ENCODE data around the gene SPA17.

SPA17 gene

GRCh38 chr11:124717421-124717785 is 43.7 kb downstream of the SPA17 start:
- in situ Hi-C loops (cut with HindIII; ENCODE audit: low pct_ligation_motif_present, low pct_unique_long_range_greater_than_20kb, low sequenced_read_pairs) = no loop called here
- peak; percentile 4 for DNase-seq

- in situ Hi-C loops (cut with HindIII; ENCODE audit: low pct_ligation_motif_present, low pct_unique_long_range_greater_than_20kb, low sequenced_read_pairs) = no loop called here
- DNase-seq = peak; percentile 25
Observed at GRCh38 chr11:124717786-124718651, 44.3 kb downstream of the SPA17 start.

GRCh38 chr11:124718801-124719200 is 45.1 kb downstream of the SPA17 start:
- in situ Hi-C loops (cut with HindIII; ENCODE audit: low pct_ligation_motif_present, low pct_unique_long_range_greater_than_20kb, low sequenced_read_pairs) = no loop called here
- no peak for DNase-seq

GRCh38 chr11:124719534-124719933 is 45.8 kb downstream of the SPA17 start:
- DNase-seq = no peak
- in situ Hi-C loops (cut with HindIII; ENCODE audit: low pct_ligation_motif_present, low pct_unique_long_range_greater_than_20kb, low sequenced_read_pairs) = no loop called here

- in situ Hi-C loops (cut with HindIII; ENCODE audit: low pct_ligation_motif_present, low pct_unique_long_range_greater_than_20kb, low sequenced_read_pairs) = no loop called here
- DNase-seq = no peak
Observed at GRCh38 chr11:124722176-124722575, 48.5 kb downstream of the SPA17 start.

- DNase-seq = no peak
- in situ Hi-C loops (cut with HindIII; ENCODE audit: low pct_ligation_motif_present, low pct_unique_long_range_greater_than_20kb, low sequenced_read_pairs) = no loop called here
Observed at GRCh38 chr11:124724979-124725718, 51.4 kb downstream of the SPA17 start.

- in situ Hi-C loops (cut with HindIII; ENCODE audit: low pct_ligation_motif_present, low pct_unique_long_range_greater_than_20kb, low sequenced_read_pairs) = no loop called here
- no peak for DNase-seq
Observed at GRCh38 chr11:124725719-124726105, 52.0 kb downstream of the SPA17 start.

- DNase-seq = no peak
- in situ Hi-C loops (cut with HindIII; ENCODE audit: low pct_ligation_motif_present, low pct_unique_long_range_greater_than_20kb, low sequenced_read_pairs) = no loop called here
Observed at GRCh38 chr11:124727474-124727873, 53.8 kb downstream of the SPA17 start.

- DNase-seq = no peak
- in situ Hi-C loops (cut with HindIII; ENCODE audit: low pct_ligation_motif_present, low pct_unique_long_range_greater_than_20kb, low sequenced_read_pairs) = no loop called here
Observed at GRCh38 chr11:124728134-124728533, 54.4 kb downstream of the SPA17 start.

GRCh38 chr11:124729571-124729970 is 55.9 kb downstream of the SPA17 start:
- in situ Hi-C loops (cut with HindIII; ENCODE audit: low pct_ligation_motif_present, low pct_unique_long_range_greater_than_20kb, low sequenced_read_pairs) = no loop called here
- no peak for DNase-seq

- in situ Hi-C loops (cut with HindIII; ENCODE audit: low pct_ligation_motif_present, low pct_unique_long_range_greater_than_20kb, low sequenced_read_pairs) = no loop called here
- DNase-seq = no peak
Observed at GRCh38 chr11:124732230-124732629, 58.5 kb downstream of the SPA17 start.

- in situ Hi-C loops (cut with HindIII; ENCODE audit: low pct_ligation_motif_present, low pct_unique_long_range_greater_than_20kb, low sequenced_read_pairs) = no loop called here
- no peak for DNase-seq
Observed at GRCh38 chr11:124736736-124737135, 63.0 kb downstream of the SPA17 start.

GRCh38 chr11:124737638-124738305 is 64.1 kb downstream of the SPA17 start:
- in situ Hi-C loops (cut with HindIII; ENCODE audit: low pct_ligation_motif_present, low pct_unique_long_range_greater_than_20kb, low sequenced_read_pairs) = no loop called here
- DNase-seq = no peak

GRCh38 chr11:124738713-124739478 is 65.2 kb downstream of the SPA17 start:
- in situ Hi-C loops (cut with HindIII; ENCODE audit: low pct_ligation_motif_present, low pct_unique_long_range_greater_than_20kb, low sequenced_read_pairs) = no loop called here
- DNase-seq = no peak

- DNase-seq = peak; percentile 90
- in situ Hi-C loops (cut with HindIII; ENCODE audit: low pct_ligation_motif_present, low pct_unique_long_range_greater_than_20kb, low sequenced_read_pairs) = no loop called here
Observed at GRCh38 chr11:124739479-124740276, 66.0 kb downstream of the SPA17 start, which contains the start of gene NRGN. Gene NRGN (plus strand): TSS chr11:124739942. CDS start chr11:124740085, 143 bp downstream.

- in situ Hi-C loops (cut with HindIII; ENCODE audit: low pct_ligation_motif_present, low pct_unique_long_range_greater_than_20kb, low sequenced_read_pairs) = no loop called here
- DNase-seq = peak; percentile 25
Observed at GRCh38 chr11:124740277-124740882, 66.7 kb downstream of the SPA17 start.

GRCh38 chr11:124742555-124742954 is 68.9 kb downstream of the SPA17 start:
- in situ Hi-C loops (cut with HindIII; ENCODE audit: low pct_ligation_motif_present, low pct_unique_long_range_greater_than_20kb, low sequenced_read_pairs) = no loop called here
- DNase-seq = no peak

All from ACHN (cell line).